Measurements from ENCODE around the gene CSMD2.

- no peak for TF ChIP-seq CTCF (IDR thresholded peaks at IDR 0.05)
- TF ChIP-seq EP300 (IDR thresholded peaks at IDR 0.05): no peak
Observed at GRCh38 chr1:33541966-33542365, 623.1 kb downstream of the CSMD2 start.
